Measurements from ENCODE around the gene OR5K3. TPM values are rescaled to one million over a fixed set of nuclear protein-coding genes. Genes with fewer than 3 reads are reported as not detected.

The OR5K3 gene
- total RNA-seq, 5 donors from 2014 or later (not counting 1 experiment from before 2014, with no cell fraction given), result not detected

DNA sequence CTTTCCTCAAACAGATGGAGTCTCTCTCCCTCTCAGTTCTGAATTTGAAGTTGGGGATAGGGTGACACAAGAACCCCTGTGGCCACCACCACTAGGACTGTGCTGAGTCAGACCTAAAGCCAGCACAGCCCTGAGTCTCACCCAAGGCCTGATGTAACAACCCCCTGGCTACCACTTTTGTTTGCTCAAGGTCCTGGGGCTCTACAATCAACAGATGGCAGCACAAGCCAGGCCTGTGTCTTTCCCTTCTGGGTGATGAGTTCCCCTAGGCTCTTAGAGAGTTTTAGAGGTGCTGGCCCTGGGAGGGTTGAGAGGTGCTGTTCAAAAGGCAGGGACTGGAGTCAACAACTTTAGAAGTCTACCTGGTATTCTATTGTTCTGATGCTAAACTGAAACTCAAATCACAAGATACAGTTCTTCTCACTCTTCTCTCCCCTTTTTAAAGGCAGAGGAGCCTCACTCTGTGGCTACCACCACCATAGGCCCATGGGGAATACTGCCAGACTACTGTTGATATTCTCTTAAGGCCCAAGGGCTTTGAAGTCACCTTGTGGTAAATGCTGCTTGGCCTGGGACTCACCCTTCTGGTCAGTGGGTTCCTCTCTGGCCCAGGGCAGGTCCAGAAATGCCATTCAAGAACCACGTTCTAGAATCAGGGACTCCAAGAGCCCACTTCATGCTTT lies 30.3 kb upstream of the OR5K3 start:
- ChIA-PET POLR2A (no interaction called here), CTCF (no interaction called here)
- H3K9me3 ChIP-seq, result no peaks in the 10 kb centered on the region
- Mint-ChIP-seq H3K27me3 (no peaks in the 10 kb centered on the region), H3K36me3 (no peaks in the 10 kb centered on the region), H3K4me1 (peaks cover 0 to 7% (median 0%) of the 10 kb centered on the region in 3 donors), H3K4me3 (no peak overlapping the region), H3K9me3 (peaks cover 9 to 23% (median 16%) of the 10 kb centered on the region in 3 donors), H3K27ac (peak overlapping the region in 1 of 2 donors; percentile 68)
- H3K4me3 ChIP-seq (ENCODE audit: control insufficient read depth in 1 of 2, extremely low read depth in 1 of 2, low read length in 1 of 2), result no peak overlapping the region
- no CpG with 5 or more reads among the region's 1 CpG for WGBS (ENCODE audit: insufficient coverage)
- H3K36me3 ChIP-seq (ENCODE audit: control insufficient read depth in 2 of 2, extremely low read depth in 1 of 2, insufficient read depth in 1 of 2, low read length in 1 of 2), result no peaks in the 10 kb centered on the region
- H3K4me1 ChIP-seq (ENCODE audit: control insufficient read depth in 1 of 2, extremely low read depth in 1 of 2, insufficient read depth in 2 of 2, low read length in 2 of 2), result no peaks in the 10 kb centered on the region
- H3K27ac ChIP-seq (ENCODE audit: low read length), result no peak overlapping the region
- DNase-seq (peak in 1 of 35 experiments; percentile 16), ATAC-seq (replicated peaks in 1 of 4) (peak in 2 of 4 experiments; percentile 32 to 33)
- H3K27me3 ChIP-seq (replicated peaks in 1 of 2; ENCODE audit: control insufficient read depth in 2 of 2, extremely low read depth in 1 of 2, insufficient read depth in 2 of 2, low read length in 1 of 2), result peaks cover 0 to 3% of the 10 kb centered on the region in 2 experiments

DNA sequence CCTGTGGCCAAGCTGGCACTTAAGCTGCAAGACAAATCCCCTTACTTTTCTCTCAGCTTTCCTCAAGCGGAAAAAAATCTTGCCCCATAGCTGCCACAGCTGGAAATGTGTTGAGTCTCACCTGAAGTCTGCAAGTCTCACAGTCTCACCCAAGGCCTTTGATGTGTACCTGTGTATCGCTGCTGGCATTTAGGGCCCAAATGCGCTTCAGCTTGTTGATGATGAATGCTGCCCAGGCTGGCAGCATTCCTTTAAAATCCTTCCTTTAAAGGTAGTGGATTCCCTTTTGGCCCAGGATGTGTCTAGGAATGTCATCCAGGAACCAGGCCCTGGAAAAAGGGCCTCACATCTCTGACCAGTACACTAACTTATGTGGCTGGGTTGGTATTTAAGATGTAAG lies 29.8 kb upstream of the OR5K3 start:
- H3K36me3 ChIP-seq (ENCODE audit: control insufficient read depth in 2 of 2, extremely low read depth in 1 of 2, insufficient read depth in 1 of 2, low read length in 1 of 2), result no peaks in the 10 kb centered on the region
- no peak overlapping the region for H3K4me3 ChIP-seq (ENCODE audit: control insufficient read depth in 1 of 2, extremely low read depth in 1 of 2, low read length in 1 of 2)
- H3K27ac ChIP-seq (ENCODE audit: low read length), result no peak overlapping the region
- H3K27me3 ChIP-seq (replicated peaks in 1 of 2; ENCODE audit: control insufficient read depth in 2 of 2, extremely low read depth in 1 of 2, insufficient read depth in 2 of 2, low read length in 1 of 2), result peaks cover 0 to 3% of the 10 kb centered on the region in 2 experiments
- Mint-ChIP-seq H3K27me3 (no peaks in the 10 kb centered on the region), H3K36me3 (no peaks in the 10 kb centered on the region), H3K9me3 (peaks cover 9 to 28% (median 18%) of the 10 kb centered on the region in 3 donors), H3K27ac (no peak overlapping the region), H3K4me1 (peaks cover 0 to 7% (median 0%) of the 10 kb centered on the region in 3 donors), H3K4me3 (no peak overlapping the region)
- DNase-seq (no peak), ATAC-seq (replicated peaks in 1 of 4) (no peak)
- no peaks in the 10 kb centered on the region for H3K9me3 ChIP-seq
- POLR2A ChIA-PET, result no interaction called here
- H3K4me1 ChIP-seq (ENCODE audit: control insufficient read depth in 1 of 2, extremely low read depth in 1 of 2, insufficient read depth in 2 of 2, low read length in 2 of 2), result no peaks in the 10 kb centered on the region
- CTCF ChIA-PET, result no interaction called here
- 60% methylated on average over 1 of the region's 3 CpGs for WGBS (ENCODE audit: insufficient coverage)

DNA sequence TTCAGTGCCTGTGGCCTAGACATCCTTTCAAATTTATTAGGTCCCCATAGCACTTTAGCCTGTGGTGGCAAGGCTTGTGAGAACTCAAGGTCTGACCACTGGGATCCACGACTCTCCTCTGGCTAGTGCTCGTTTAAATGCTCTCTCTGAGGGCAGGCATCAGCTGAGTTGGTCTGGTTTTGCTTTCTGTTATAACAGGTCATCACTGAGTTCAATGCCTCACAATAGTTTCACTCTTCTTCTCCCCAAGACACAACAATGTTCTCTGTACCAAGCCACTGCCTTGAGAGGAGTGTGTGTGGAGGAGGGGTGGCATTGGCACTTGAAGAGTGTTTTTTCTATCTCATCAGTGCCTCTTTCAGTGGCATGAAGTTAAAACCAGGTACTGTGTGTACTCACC lies 29.2 kb upstream of the OR5K3 start:
- H3K4me1 ChIP-seq (ENCODE audit: control insufficient read depth in 1 of 2, extremely low read depth in 1 of 2, insufficient read depth in 2 of 2, low read length in 2 of 2), result no peaks in the 10 kb centered on the region
- H3K27me3 Mint-ChIP-seq, result no peaks in the 10 kb centered on the region
- ChIA-PET CTCF (no interaction called here), POLR2A (no interaction called here)
- no peaks in the 10 kb centered on the region for H3K36me3 ChIP-seq (ENCODE audit: control insufficient read depth in 2 of 2, extremely low read depth in 1 of 2, insufficient read depth in 1 of 2, low read length in 1 of 2)
- no CpG with 5 or more reads among the region's 2 CpGs for WGBS (ENCODE audit: insufficient coverage)
- H3K36me3 Mint-ChIP-seq, result no peaks in the 10 kb centered on the region
- H3K4me3 Mint-ChIP-seq, result no peak overlapping the region
- H3K9me3 Mint-ChIP-seq, result peaks cover 9 to 29% (median 20%) of the 10 kb centered on the region in 3 donors
- ATAC-seq (replicated peaks in 1 of 4), result no peak
- peaks cover 0 to 7% (median 0%) of the 10 kb centered on the region in 3 donors for H3K4me1 Mint-ChIP-seq
- no peak overlapping the region for H3K27ac Mint-ChIP-seq
- no peak for DNase-seq
- peaks cover 0 to 3% of the 10 kb centered on the region in 2 experiments for H3K27me3 ChIP-seq (replicated peaks in 1 of 2; ENCODE audit: control insufficient read depth in 2 of 2, extremely low read depth in 1 of 2, insufficient read depth in 2 of 2, low read length in 1 of 2)
- H3K9me3 ChIP-seq, result no peaks in the 10 kb centered on the region
- H3K4me3 ChIP-seq (ENCODE audit: control insufficient read depth in 1 of 2, extremely low read depth in 1 of 2, low read length in 1 of 2), result no peak overlapping the region
- H3K27ac ChIP-seq (ENCODE audit: low read length), result no peak overlapping the region

DNA sequence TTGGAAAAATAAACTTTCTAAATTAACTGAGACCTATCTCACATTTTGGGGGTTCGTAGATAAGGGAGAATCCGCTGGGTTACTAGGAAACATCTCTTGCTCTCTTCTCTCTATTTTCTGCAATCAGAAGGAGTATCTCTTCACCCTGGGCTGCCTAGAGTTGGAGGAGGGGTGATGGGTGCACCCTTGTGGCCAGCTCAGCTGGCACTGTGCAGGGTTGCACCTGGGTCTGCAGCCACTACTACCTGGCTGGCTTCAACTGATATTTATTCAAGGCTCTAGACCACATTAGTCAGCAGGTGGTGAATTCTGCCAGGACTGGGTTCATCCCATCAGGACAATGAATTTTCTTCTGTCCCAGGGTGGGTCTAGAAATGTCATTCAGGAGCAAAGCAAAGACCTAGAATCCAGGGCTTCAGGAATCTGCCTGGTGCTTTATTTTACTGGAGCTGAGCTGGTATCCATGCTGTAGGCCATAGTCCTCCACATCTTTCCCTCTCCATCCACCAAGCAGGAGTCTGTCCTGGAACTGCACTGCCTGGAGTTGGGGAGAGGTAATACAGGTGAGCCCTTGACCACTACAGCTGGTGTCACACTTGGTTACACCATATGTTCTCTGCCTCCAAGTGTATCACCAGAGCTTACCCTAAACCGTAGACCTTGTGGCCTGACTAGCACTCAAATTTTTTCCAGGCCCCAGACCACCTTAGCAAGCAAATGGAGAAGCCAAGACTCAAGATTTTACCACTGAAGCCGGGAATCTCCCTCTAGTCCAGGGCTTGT lies 22.8 kb upstream of the OR5K3 start:
- Histone ChIP-seq H3K36me3 (ENCODE audit: control insufficient read depth in 2 of 2, extremely low read depth in 1 of 2, insufficient read depth in 1 of 2, low read length in 1 of 2) (no peaks in the 10 kb centered on the region), H3K27ac (ENCODE audit: low read length) (no peak overlapping the region), H3K4me3 (ENCODE audit: control insufficient read depth in 1 of 2, extremely low read depth in 1 of 2, low read length in 1 of 2) (no peak overlapping the region), H3K27me3 (replicated peaks in 1 of 2; ENCODE audit: control insufficient read depth in 2 of 2, extremely low read depth in 1 of 2, insufficient read depth in 2 of 2, low read length in 1 of 2) (no peaks in the 10 kb centered on the region), H3K9me3 (no peaks in the 10 kb centered on the region), H3K4me1 (ENCODE audit: control insufficient read depth in 1 of 2, extremely low read depth in 1 of 2, insufficient read depth in 2 of 2, low read length in 2 of 2) (no peaks in the 10 kb centered on the region)
- POLR2A ChIA-PET, result no interaction called here
- Mint-ChIP-seq H3K27me3 (peaks cover 0 to 3% of the 10 kb centered on the region in 2 donors), H3K9me3 (peaks cover 0 to 7% (median 4%) of the 10 kb centered on the region in 3 donors), H3K27ac (no peak overlapping the region), H3K36me3 (no peaks in the 10 kb centered on the region), H3K4me3 (no peak overlapping the region), H3K4me1 (peaks cover 2 to 7% (median 3%) of the 10 kb centered on the region in 3 donors)
- DNase-seq (no peak), ATAC-seq (replicated peaks in 1 of 4) (peak in 1 of 4 experiments; percentile 36)
- CTCF ChIA-PET, result no interaction called here
- WGBS (ENCODE audit: insufficient coverage), result 71% methylated on average over 2 of the region's 4 CpGs

DNA sequence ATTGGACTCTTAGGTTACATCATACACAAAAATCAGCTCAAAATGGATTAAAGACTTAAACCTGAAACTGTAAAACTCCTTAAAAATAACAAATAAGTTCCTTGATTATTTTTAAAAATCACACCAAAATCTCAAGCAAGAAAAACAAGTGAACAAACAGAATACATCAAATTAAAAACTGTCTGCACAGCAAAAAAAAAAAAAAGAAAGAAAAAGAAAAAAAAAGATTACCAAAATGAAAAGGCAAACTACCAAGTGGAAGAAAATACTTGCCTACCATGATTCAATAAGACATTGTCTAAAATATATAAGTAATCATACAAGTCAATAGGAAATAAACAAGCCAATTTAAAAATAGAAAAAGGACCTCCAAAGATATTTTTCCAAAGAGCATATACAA lies 19.3 kb upstream of the OR5K3 start:
- no peaks in the 10 kb centered on the region for H3K36me3 ChIP-seq (ENCODE audit: control insufficient read depth in 2 of 2, extremely low read depth in 1 of 2, insufficient read depth in 1 of 2, low read length in 1 of 2)
- no peak overlapping the region for H3K27ac ChIP-seq (ENCODE audit: low read length)
- Mint-ChIP-seq H3K4me3 (no peak overlapping the region), H3K36me3 (no peaks in the 10 kb centered on the region), H3K9me3 (no peaks in the 10 kb centered on the region), H3K27me3 (peaks cover 0 to 3% of the 10 kb centered on the region in 2 donors), H3K4me1 (peaks cover 0 to 3% (median 2%) of the 10 kb centered on the region in 3 donors), H3K27ac (no peak overlapping the region)
- DNase-seq (no peak), ATAC-seq (replicated peaks in 1 of 4) (no peak)
- H3K27me3 ChIP-seq (replicated peaks in 1 of 2; ENCODE audit: control insufficient read depth in 2 of 2, extremely low read depth in 1 of 2, insufficient read depth in 2 of 2, low read length in 1 of 2), result no peaks in the 10 kb centered on the region
- H3K4me1 ChIP-seq (ENCODE audit: control insufficient read depth in 1 of 2, extremely low read depth in 1 of 2, insufficient read depth in 2 of 2, low read length in 2 of 2), result no peaks in the 10 kb centered on the region
- ChIA-PET CTCF (no interaction called here), POLR2A (no interaction called here)
- no peak overlapping the region for H3K4me3 ChIP-seq (ENCODE audit: control insufficient read depth in 1 of 2, extremely low read depth in 1 of 2, low read length in 1 of 2)
- no peaks in the 10 kb centered on the region for H3K9me3 ChIP-seq

DNA sequence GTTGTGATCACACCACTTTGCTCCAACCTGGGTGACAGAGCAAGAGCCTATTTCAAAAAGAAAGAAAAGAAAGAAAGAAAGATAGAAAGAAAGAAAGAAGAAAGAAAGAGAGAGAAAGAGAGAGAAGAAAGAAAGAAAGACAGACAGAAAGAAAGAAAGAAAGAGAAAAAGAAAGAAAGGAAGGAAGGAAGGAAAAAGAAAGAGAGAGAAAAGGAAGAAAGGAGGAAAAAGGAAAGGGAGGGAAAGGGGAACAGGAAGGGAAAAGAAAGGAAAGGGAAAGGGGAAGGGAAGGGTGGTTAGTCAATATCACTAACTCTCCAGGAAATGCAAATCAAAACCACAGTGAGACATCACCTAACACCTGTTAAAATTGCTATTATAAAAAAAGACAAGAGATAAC lies 18.6 kb upstream of the OR5K3 start:
- H3K4me1 ChIP-seq (ENCODE audit: control insufficient read depth in 1 of 2, extremely low read depth in 1 of 2, insufficient read depth in 2 of 2, low read length in 2 of 2), result no peaks in the 10 kb centered on the region
- Mint-ChIP-seq H3K27me3 (peaks cover 0 to 3% of the 10 kb centered on the region in 2 donors), H3K27ac (peak overlapping the region in 1 of 2 donors; percentile 45), H3K4me3 (no peak overlapping the region), H3K36me3 (no peaks in the 10 kb centered on the region), H3K9me3 (no peaks in the 10 kb centered on the region), H3K4me1 (peaks cover 0 to 3% (median 2%) of the 10 kb centered on the region in 3 donors)
- DNase-seq (no peak), ATAC-seq (replicated peaks in 1 of 4) (no peak)
- H3K27ac ChIP-seq (ENCODE audit: low read length), result no peak overlapping the region
- H3K36me3 ChIP-seq (ENCODE audit: control insufficient read depth in 2 of 2, extremely low read depth in 1 of 2, insufficient read depth in 1 of 2, low read length in 1 of 2), result no peaks in the 10 kb centered on the region
- no peaks in the 10 kb centered on the region for H3K27me3 ChIP-seq (replicated peaks in 1 of 2; ENCODE audit: control insufficient read depth in 2 of 2, extremely low read depth in 1 of 2, insufficient read depth in 2 of 2, low read length in 1 of 2)
- ChIA-PET POLR2A (no interaction called here), CTCF (no interaction called here)
- H3K4me3 ChIP-seq (ENCODE audit: control insufficient read depth in 1 of 2, extremely low read depth in 1 of 2, low read length in 1 of 2), result no peak overlapping the region
- H3K9me3 ChIP-seq, result no peaks in the 10 kb centered on the region

Data from T-cell (primary cell).